Psoas muscle (tissue), 8 donors: ENCODE measurements around the gene EIF3B. TPM values are rescaled to one million over a fixed set of nuclear protein-coding genes. Genes with fewer than 3 reads are reported as not detected.
A peak's percentile ranks its signal among the peaks of the same experiment; 100 is the strongest.

Source experiments
- ATAC-seq, 4 donors: fragments of 200-7000 bp; cut with Tn5 transposase; one replicate each; pipeline ENCODE4 v1.9.1; 2020; ENCODE audit warnings: moderate library complexity in 3 of 4, mild to moderate bottlenecking in 2 of 4
- DNase-seq, 2 donors: peaks; one replicate each; pipeline ENCODE4 v3.0.0-alpha.2; 2020
- H3K27ac ChIP-seq: fragments of 200-600 bp; one replicate; pipeline ENCODE4 v1.8.0; 2022
- H3K27me3 ChIP-seq, 3 donors: fragments of 200-600 bp in 1 of 3; one replicate each; pipeline versions ENCODE4 v1.6.1 to v1.8.0; 2013 to 2022; ENCODE audit warnings: low read length in 2 of 3, mild to moderate bottlenecking in 2 of 3, moderate library complexity in 1 of 3; ENCODE audit not compliant: insufficient read depth in 3 of 3
- H3K36me3 ChIP-seq, 2 donors: fragments of 200-600 bp in 1 of 2; one replicate each; pipeline versions ENCODE4 v1.6.1 to v1.8.0; 2013 to 2022; ENCODE audit warnings: low read depth in 1 of 2, mild to moderate bottlenecking in 1 of 2, moderate library complexity in 1 of 2; ENCODE audit not compliant: insufficient read depth in 1 of 2
- H3K4me1 ChIP-seq: fragments of 200-600 bp; one replicate; pipeline ENCODE4 v1.8.0; 2022
- H3K4me3 ChIP-seq: fragments of 200-600 bp; one replicate; pipeline ENCODE4 v1.8.0; 2022; ENCODE audit warnings: mild to moderate bottlenecking
- H3K9me3 ChIP-seq: fragments of 200-600 bp; one replicate; pipeline ENCODE4 v1.8.0; 2022
- CTCF ChIP-seq: fragments of 200-600 bp; IDR thresholded peaks from one replicate; pipeline ENCODE4 v1.8.0; 2022; ENCODE audit warnings: antibody characterized with exemption
- WGBS, 3 donors: extraction: QIAGEN DNeasy Blood & Tissue Kit; methylation state at CpG; one replicate each; pipeline versions ENCODE4 v1.1.6 to v1.1.7; 2013; 5-methylcytosine and 5-hydroxymethylcytosine counted together
- intact Hi-C, 2 donors: fragments of 100-400 bp; cut with DNase I; formaldehyde crosslinking; loops; one replicate each; pipeline versions ENCODE4 v1.11.0 to v1.14.2; 2022
- polyA plus RNA-seq, 3 donors: library from polyadenylated mRNA; stranded (reverse); fragments of 200-250 nt; gene quantifications; one replicate each; pipeline ENCODE4 v1.2.3, GENCODE V29; 2013
- total RNA-seq, 4 donors: library from RNA; stranded (reverse); fragmentation: NEBNext Ultra II Directional in 2 of 4; extraction: Animal tissue kit (Norgen Biotek cat#: 25700) in 2 of 4; gene quantifications; one replicate each; pipeline versions ENCODE4 v1.2.1 to v1.2.4, GENCODE V29; 2021 to 2023
- donor health status: healthy with polysubstance abuse.
- donor health status: DM: no; HTN: no; CAD: no; lungs with moderate emphysema.
- donor health status: Bipolar disorder and iron deficiency.
- donor health status: healthy.
- donor health status: DM: yes; HTN: yes; CAD: no.
- donor health status: DM: no; HTN: no; CAD: no.
- donor health status: DM: no; HTN: no; CAD: no.
- donor health status: DM: yes; HTN: yes; CAD: no.

The EIF3B gene
- total and polyA plus RNA-seq, 7 donors = 101 to 275 (median 174) TPM

- ATAC-seq (peak; percentile 93 to 94 (median 93)), DNase-seq (peak; percentile 94 to 97)
- no peaks in the 10 kb centered on the region for H3K9me3 ChIP-seq
- WGBS, 3 donors = 1 to 2% (median 2%) methylated on average over 46 to 89 of the region's 89 CpGs
- peak within 1 kb of the TSS; percentile 77 for H3K27ac ChIP-seq
- no peaks in the 10 kb centered on the region for H3K36me3 ChIP-seq
- no peak for TF ChIP-seq CTCF
- peak within 1 kb of the TSS; percentile 95 for H3K4me3 ChIP-seq
- intact Hi-C loops = loop anchor here in 1 of 2 donors (5.0 kb wide), 1 partner anchor 51 kb away; the partner anchor contains the start of gene EIF3B
- H3K4me1 ChIP-seq = peaks cover 26% of the 10 kb centered on the region
- H3K27me3 ChIP-seq = no peaks in the 10 kb centered on the region
These were observed 48.5 kb downstream of the EIF3B start, which contains the start of gene CHST12 for GRCh38 chr7:2403014-2403717. CHST12 (plus strand) TSS chr7:2403611; CDS start chr7:2432640, 29,029 bp downstream.

GRCh38 chr7:2403718-2404648 lies 49.4 kb downstream of the EIF3B start:
- H3K4me1 ChIP-seq = peaks cover 30% of the 10 kb centered on the region
- H3K27ac ChIP-seq = peak overlapping the region; percentile 77
- TF ChIP-seq CTCF = no peak
- DNase-seq = peak; percentile 35 to 67
- no peaks in the 10 kb centered on the region for H3K27me3 ChIP-seq
- peak overlapping the region; percentile 95 for H3K4me3 ChIP-seq
- H3K36me3 ChIP-seq = no peaks in the 10 kb centered on the region
- H3K9me3 ChIP-seq = no peaks in the 10 kb centered on the region
- intact Hi-C loops = loop anchor here in 1 of 2 donors (5.0 kb wide), 1 partner anchor 52 kb away; the partner anchor contains the start of gene EIF3B
- 0 to 2% (median 1%) methylated on average over 40 to 71 of the region's 71 CpGs for WGBS, 3 donors
- peak; percentile 21 to 50 (median 29) for ATAC-seq

GRCh38 chr7:2404714-2405119 lies 50.1 kb downstream of the EIF3B start:
- Histone ChIP-seq H3K36me3 (no peaks in the 10 kb centered on the region), H3K9me3 (no peaks in the 10 kb centered on the region), H3K4me1 (peaks cover 30% of the 10 kb centered on the region), H3K27me3 (no peaks in the 10 kb centered on the region), H3K27ac (peak overlapping the region; percentile 77), H3K4me3 (peak overlapping the region; percentile 95)
- ATAC-seq = no peak
- no peak for TF ChIP-seq CTCF
- intact Hi-C loops = loop anchor here in 1 of 2 donors (5.0 kb wide), 1 partner anchor 52 kb away; the partner anchor contains the start of gene EIF3B
- DNase-seq = no peak
- WGBS, 3 donors = 53 to 62% (median 55%) methylated on average over 12 of the region's 12 CpGs

GRCh38 chr7:2405201-2405600 lies 50.6 kb downstream of the EIF3B start:
- Histone ChIP-seq H3K9me3 (no peaks in the 10 kb centered on the region), H3K4me3 (peak overlapping the region; percentile 95), H3K4me1 (peaks cover 30% of the 10 kb centered on the region), H3K27ac (no peak overlapping the region), H3K36me3 (no peaks in the 10 kb centered on the region), H3K27me3 (no peaks in the 10 kb centered on the region)
- WGBS, 3 donors = 89 to 95% (median 94%) methylated on average over 10 of the region's 10 CpGs
- intact Hi-C loops = no loop called here
- TF ChIP-seq CTCF = no peak
- no peak for ATAC-seq
- no peak for DNase-seq
